Ecto neural progenitor cell (in vitro differentiated cells): ENCODE data around the gene NCOA1.
"Not testable (repeated sequence)": the region's sequence is repeated elsewhere in the genome, so short reads cannot be mapped to it uniquely, and the experiment has no call there.

Source experiments
- DNase-seq: peaks from one replicate; pipeline ENCODE4 v3.0.0-alpha.2; 2018; ENCODE audit warnings: low spot score

Gene NCOA1

GRCh38 chr2:24577481-24577880 lies 86.4 kb downstream of the NCOA1 start:
- no peak for DNase-seq

GRCh38 chr2:24579053-24579803 lies 88.2 kb downstream of the NCOA1 start:
- no peak for DNase-seq

DNA sequence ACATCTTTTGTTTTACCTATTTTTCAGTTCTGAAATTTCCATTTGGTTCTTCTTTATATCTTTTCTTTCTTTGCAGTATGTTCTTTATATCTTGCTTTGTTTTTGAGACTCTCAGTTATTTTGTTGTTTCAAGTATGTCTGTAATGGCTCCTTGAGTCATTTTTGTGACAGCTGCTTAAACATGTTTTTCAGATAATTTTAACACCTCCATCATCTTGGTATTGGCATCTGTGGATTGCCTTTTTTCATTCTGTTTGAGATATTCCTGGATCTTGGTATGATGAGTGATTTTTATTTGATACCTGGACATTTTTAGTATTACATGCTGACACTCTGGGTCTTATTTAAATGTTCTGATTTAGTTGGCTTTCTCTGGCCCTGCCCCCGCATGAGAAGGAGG lies 89.5 kb downstream of the NCOA1 start:
- DNase-seq: no peak

DNA sequence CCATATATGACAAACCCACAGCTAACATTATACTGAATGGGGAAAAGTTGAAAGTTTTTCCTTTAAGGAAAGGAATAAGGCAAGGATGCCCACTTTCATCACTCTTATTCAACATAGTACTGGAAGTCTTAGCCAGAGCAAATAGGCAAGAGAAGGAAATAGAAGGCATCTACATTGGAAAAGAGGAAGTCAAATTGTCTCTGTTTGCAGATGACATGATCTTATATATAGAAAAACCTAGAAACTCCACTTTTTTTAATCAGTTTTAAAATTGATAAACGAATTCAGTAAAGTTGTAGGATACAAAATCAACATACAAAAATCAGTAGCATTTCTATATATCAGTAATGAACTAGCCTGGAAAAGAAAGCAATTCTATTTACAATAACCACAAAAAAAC lies 90.9 kb downstream of the NCOA1 start:
- not testable (repeated sequence) for DNase-seq

GRCh38 chr2:24586955-24587354 lies 95.9 kb downstream of the NCOA1 start:
- DNase-seq: no peak

DNA sequence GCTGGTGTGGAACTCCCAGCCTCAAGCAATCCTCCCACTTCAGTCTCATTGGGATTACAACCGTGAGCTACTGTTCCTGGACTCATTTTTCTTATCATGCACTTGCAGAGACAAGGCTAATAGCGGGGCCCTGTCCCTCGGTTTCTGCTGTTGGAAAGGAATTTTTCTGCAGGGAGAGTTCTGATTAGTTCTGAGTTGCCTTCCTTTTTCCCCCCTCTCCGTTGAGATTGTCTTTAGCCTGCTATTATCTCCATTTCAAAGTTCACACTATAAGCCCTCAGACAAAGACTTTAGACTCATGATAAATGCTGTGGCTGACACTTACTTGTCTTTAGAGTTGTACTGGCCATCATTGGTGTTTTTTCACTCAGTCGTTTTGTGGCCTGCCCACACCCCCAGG lies 97.2 kb downstream of the NCOA1 start:
- DNase-seq: no peak

DNA sequence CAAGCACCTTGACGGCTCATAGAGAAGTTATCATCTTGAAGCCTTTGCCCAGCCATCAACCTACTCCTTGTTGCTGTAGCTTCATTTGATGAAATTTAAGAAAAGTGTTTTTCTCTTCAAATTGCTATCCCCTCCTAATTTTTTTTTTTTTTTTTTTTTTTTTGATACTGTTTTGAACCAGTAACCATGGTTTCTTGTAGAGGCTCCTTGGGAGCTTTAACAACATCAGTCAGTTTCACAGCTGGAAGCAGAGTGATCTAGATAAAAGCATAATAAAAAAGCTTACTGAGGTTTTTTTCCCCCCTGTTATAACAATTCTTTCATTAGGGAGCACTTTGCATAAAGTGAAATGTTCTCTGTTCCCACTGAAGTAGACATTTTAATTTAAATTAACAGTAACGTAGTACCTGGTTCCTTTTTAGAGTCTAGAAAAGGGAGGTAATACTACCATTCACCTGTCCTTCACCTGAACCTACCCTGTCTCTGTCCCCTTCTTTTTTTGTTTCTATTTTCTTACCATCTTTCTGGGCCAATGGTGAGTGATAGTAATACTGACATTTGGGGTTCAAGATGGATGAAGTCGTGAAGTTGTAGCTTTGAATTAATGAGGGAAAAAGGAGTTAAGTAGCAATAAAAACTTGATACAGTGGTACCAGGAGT lies 101.5 kb downstream of the NCOA1 start:
- no peak for DNase-seq

DNA sequence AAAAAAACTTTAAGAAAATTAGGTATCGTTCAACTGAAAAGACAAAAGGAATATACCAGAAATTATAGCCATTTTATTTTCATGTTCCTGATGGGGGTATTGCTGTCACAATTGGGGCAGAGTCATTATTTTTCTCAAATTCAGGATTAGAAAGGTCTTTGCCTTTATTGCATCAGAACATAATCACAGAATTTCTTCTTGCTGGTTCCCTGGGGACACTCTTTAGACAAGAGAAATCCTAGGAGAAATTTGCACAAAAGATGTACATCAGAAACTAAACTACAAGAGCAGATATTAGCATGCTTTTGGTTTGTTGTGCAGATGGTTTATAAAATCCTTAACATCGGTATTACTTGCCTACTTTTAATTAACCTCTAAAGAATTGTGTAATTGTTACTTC lies 103.2 kb downstream of the NCOA1 start:
- DNase-seq: no peak

DNA sequence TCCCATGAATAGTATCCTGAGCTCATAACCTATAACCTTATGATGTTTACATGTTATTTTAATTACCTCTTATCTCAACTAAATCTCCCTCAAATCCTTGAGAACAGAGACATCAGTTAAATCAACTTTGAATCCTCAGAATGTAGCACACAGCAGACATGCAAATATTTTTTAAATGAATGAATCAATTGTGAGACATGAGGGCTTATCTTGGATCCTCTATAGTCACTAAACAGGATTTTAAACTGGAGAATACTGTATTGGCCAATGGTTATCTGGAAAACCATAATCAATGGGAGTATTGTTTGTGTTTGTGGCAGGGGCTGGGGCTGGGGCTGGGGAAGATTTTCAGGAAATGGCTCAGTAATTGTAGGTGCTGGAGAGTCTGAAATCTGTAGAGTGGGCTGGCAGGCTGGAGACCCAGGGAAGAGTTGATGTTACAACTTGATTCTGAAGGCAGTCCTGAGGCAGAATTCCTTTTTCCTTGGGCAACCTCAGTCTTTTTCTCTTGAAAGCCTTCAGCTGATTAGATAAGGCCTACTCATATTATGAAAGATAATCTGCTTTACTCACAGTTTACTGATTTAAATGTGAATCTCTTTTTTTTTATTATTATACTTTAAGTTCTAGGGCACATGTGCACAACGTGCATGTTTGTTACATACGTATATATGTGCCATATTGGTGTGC lies 106.3 kb downstream of the NCOA1 start:
- no peak for DNase-seq

GRCh38 chr2:24600140-24600539 lies 109.1 kb downstream of the NCOA1 start:
- not testable (repeated sequence) for DNase-seq

GRCh38 chr2:24611631-24612030 lies 120.6 kb downstream of the NCOA1 start:
- no peak for DNase-seq

- DNase-seq: peak; percentile 53
These were observed 122.2 kb downstream of the NCOA1 start for GRCh38 chr2:24613154-24613814.

DNA sequence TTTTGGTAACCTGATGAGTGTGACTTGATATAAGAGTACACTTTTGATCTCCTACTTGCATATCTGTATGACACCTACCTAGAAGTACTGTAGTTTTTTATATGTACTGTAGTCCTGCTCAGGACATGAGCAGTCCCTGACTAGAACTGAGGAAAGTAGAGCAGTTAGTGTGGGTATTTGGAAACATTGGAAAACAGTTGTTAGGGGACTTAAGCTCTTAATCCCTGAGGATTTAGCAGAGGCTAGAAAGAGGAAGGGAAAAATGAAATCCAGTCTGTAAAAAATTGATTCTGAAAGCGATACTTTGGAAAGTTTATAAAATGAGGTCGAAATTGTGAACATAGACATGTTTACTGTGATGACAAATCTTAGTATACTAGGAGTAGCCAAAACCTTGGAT lies 125.6 kb downstream of the NCOA1 start:
- DNase-seq: no peak

- DNase-seq: no peak
These were observed 126.4 kb downstream of the NCOA1 start for GRCh38 chr2:24617424-24617823.

- DNase-seq: no peak
These were observed 127.1 kb downstream of the NCOA1 start for GRCh38 chr2:24618144-24618543.

- DNase-seq: no peak
These were observed 127.6 kb downstream of the NCOA1 start for GRCh38 chr2:24618680-24619079.

DNA sequence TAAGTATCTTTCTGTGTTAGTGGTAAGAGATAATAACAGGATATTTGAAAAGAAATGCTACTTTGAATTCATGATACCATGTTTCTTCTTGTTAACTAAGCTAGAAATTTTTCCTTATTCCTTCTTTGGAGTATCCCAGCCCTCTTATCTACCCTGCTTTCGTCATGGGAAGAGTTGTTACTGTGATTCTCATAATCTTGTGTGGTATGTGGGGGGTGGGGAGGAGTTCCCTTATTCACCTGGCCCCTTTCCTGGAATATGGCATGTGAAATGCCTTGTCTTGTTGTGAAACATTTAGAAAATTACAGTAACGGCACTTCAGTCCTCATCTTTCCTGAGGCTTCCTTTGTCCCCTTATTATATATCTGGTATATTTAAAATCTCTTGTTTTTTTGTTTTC lies 129.9 kb downstream of the NCOA1 start:
- no peak for DNase-seq

DNA sequence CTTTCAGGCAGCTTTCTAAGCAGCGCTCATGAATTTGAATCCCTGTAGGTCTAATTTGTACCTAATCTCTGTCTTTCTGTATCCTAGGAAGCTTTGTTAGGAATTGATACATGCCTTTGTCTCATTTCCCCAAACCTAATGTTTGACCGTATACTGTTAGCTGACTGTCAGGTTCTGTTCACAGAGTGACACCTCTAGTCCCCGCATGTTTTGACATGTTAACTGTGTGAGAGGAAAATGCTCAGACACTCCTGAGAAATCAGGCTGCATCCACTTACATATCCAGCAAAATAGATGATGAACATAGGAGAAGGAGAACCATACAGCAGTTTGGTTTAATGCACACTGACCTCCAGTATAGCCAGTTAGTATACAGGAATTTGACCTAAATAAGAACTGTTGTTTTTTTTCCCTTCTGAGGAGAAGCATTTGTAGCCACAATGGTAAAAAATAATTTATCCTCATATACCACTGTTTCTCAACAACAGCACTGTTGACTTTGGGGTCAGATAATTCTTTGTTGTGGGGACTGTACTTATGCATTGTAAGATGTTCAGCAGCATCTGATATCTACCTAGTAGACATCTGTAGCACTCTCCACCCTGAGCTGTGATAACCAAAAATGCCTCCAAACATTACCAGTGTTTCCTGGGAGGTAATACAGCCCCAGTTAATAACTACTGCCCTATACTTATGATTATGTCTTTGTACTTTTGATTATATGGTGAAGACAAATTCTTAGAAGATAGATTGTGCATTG lies 130.9 kb downstream of the NCOA1 start:
- no peak for DNase-seq

DNA sequence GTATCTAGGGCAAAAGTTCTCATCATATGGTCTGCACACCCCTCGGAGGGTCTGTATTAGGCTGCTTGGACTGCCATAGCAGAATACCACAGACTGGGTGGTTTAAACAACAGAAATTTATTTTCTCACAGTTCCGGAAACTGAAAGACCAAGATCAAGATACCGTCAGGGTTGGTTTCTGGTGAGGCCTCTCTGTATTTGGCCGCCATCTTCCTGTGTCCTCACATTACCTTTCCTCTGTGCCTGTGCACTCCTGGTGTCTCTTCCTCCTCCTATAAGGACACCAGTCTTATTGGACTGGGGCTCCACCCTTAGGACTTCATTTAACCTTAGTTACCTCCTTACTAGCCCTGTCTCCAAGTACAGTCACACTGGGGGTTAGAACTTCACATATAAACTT lies 132.5 kb downstream of the NCOA1 start:
- DNase-seq: no peak

DNA sequence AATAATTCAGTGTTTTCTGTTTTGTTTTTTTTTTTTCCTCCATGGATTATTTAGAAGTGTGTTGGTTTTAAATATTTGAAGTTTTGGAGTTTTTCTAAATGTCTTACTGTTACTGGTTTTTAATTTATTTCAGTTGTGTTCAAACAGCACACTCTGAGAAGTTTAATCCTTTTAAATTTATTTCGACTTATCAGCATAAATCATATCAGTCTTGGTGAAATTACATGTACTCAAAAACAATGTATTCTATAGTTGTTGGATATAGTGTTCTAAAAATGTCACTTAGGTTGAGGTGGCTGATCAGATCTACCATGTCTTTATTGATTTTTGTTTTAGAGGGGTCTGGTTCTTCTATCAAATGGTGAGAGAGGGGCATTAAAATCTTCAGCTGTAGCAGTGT lies 134.7 kb downstream of the NCOA1 start:
- DNase-seq: no peak

GRCh38 chr2:24626131-24626530 lies 135.1 kb downstream of the NCOA1 start:
- DNase-seq: no peak

DNA sequence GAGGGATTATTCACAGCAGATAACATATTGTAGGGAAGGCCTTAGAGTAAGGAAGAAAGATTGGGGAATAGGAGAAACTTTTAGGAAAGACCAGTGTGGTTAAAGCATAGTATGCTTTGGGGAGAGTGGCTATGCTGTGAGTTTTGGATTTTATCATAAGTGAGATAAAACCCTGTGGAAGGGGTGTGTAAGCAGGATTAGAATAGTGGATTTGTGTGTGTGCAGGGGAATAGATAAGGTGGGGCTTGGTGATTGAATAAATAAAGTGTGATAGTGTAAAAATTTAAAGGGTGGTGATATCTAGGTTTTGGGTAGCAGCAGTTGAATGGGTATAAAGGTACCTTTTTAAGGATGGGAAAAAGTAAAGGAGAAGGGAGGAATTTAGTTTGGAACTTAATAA lies 137.7 kb downstream of the NCOA1 start:
- no peak for DNase-seq
